Keratinocyte (primary cell): ENCODE results near the gene TNKS1BP1.

Source experiments
- CTCF ChIP-seq, 3 experiments: IDR thresholded peaks in 1 of 3; conservative IDR thresholded peaks in 1 of 3; optimal IDR thresholded peaks in 1 of 3; 2 replicates in 2 of 3; 3 replicates in 1 of 3; pipeline versions ENCODE3 to v1.5.1; 2011; ENCODE audit warnings: low read length in 3 of 3, mild to moderate bottlenecking in 3 of 3, moderate library complexity in 2 of 3, control low read depth in 1 of 3, inconsistent platforms in 1 of 3; ENCODE audit not compliant: insufficient read depth in 2 of 3; ENCODE audit errors: extremely low read depth in 1 of 3
- EZH2 ChIP-seq: IDR thresholded peaks from one replicate; pipeline ENCODE4 v1.6.1; 2012; ENCODE audit warnings: inconsistent platforms, mild to moderate bottlenecking, low read length, moderate library complexity

DNA sequence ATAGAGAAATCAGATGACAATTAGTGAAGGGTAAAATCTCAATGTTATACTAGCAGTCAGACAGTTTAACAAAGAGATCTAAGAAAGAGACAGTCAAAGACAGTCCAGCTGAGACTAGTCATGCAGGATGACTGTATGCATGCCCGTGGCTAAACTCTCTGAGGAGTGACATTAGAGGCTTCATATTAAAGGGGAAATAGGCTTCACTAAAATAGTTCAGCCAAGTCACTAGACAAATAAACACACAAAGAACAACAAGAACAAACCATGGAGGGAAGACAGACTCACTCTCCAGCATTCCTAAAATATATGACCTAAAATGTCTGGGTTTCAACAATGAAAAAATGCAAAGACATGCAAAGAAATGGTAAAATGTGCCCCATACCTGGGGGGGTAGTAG is 69.1 kb downstream of the TNKS1BP1 start:
- no peak for TF ChIP-seq CTCF (optimal IDR thresholded peaks at IDR 0.05 in 1 of 3, IDR thresholded peaks at IDR 0.05 in 1 of 3, conservative IDR thresholded peaks at IDR 0.05 in 1 of 3; ENCODE audit: extremely low read depth in 1 of 3, insufficient read depth in 2 of 3, low read length in 3 of 3)
- TF ChIP-seq EZH2, result no peak
